MCF 10A (cell line): ENCODE results near the gene RXFP2. TPM values are rescaled to one million over a fixed set of nuclear protein-coding genes. Genes with fewer than 3 reads are reported as not detected.

ENCODE experiments used
- Bru-seq: library from RNA; stranded (reverse); fragments of 400-500 nt; gene quantifications from one replicate; lab custom pipeline; 2021; lab: Mats Ljungman, UMichigan
- BruChase-seq, 2 experiments: library from RNA; stranded (reverse); fragments of 400-500 nt; gene quantifications; one replicate each; lab custom pipeline; 2021; lab: Mats Ljungman, UMichigan
- BruUV-seq: library from RNA; stranded (reverse); fragments of 400-500 nt; replicated peaks from 2 replicates; lab custom pipeline; 2021; lab: Mats Ljungman, UMichigan
- CTCF ChIA-PET: fragments of 300-600 bp; sonication (Branson Sonifier 250); formaldehyde crosslinking; extraction: SDS; loops from one replicate; lab custom pipeline; 2021; ENCODE audit warnings: antibody characterized with exemption, inconsistent platforms; lab: Yijun Ruan, JAX
- POLR2A ChIA-PET: fragments of 300-600, 350-650 bp; sonication (Branson Sonifier 250); formaldehyde crosslinking; extraction: SDS; loops from one replicate; lab custom pipeline; 2020; ENCODE audit warnings: antibody characterized with exemption, inconsistent platforms; lab: Yijun Ruan, JAX
- DNase-seq: peaks from one replicate; pipeline ENCODE4 v3.0.0-alpha.2; 2018; ENCODE audit not compliant: unreplicated experiment
- H3K27ac Mint-ChIP-seq: one replicate; pipeline ENCODE4 v1.8.0; 2022; ENCODE audit warnings: mild to moderate bottlenecking, low read depth, mixed read lengths; ENCODE audit not compliant: unreplicated experiment
- H3K27me3 Mint-ChIP-seq: one replicate; pipeline ENCODE4 v1.8.0; 2022; ENCODE audit warnings: mixed read lengths; ENCODE audit not compliant: insufficient read depth, unreplicated experiment
- H3K36me3 Mint-ChIP-seq: one replicate; pipeline ENCODE4 v1.8.0; 2022; ENCODE audit warnings: mild to moderate bottlenecking, moderate library complexity, mixed read lengths; ENCODE audit not compliant: insufficient read depth, unreplicated experiment
- H3K4me1 Mint-ChIP-seq: one replicate; pipeline ENCODE4 v1.8.0; 2022; ENCODE audit warnings: mixed read lengths; ENCODE audit not compliant: insufficient read depth, unreplicated experiment
- H3K4me3 Mint-ChIP-seq: one replicate; pipeline ENCODE4 v1.8.0; 2022; ENCODE audit warnings: mild to moderate bottlenecking, moderate library complexity, mixed read lengths; ENCODE audit not compliant: unreplicated experiment
- H3K9me3 Mint-ChIP-seq: one replicate; pipeline ENCODE4 v1.8.0; 2022; ENCODE audit warnings: mixed read lengths; ENCODE audit not compliant: unreplicated experiment
- CTCF ChIP-seq: fragments of 200-600 bp; IDR thresholded peaks from one replicate; pipeline ENCODE4 v1.8.0; 2022; ENCODE audit warnings: antibody characterized with exemption, mild to moderate bottlenecking; ENCODE audit not compliant: unreplicated experiment
- intact Hi-C: fragments of 100-400 bp; cut with micrococcal nuclease; formaldehyde crosslinking; loops from 2 replicates; pipeline ENCODE4 v1.14.1; 2022
- long read RNA-seq: library from polyadenylated mRNA; stranded (forward); transcript quantifications from one replicate; pipeline ENCODE4 v2.0.0, GENCODE V29; 2022
- total RNA-seq: library from RNA; stranded (reverse); gene quantifications from 2 replicates; pipeline ENCODE4 v1.2.3, GENCODE V29; 2022

Gene RXFP2
- total RNA-seq = not detected in 2 replicates
- Bru-seq, nascent RNA = percentile 2 among the genes with signal in this experiment
- BruChase-seq, experiment 1, labeled RNA remaining after a 6-hour chase = not detected
- BruChase-seq, experiment 2, labeled RNA remaining after a 2-hour chase = not detected
- long read RNA-seq = 0 reads

GRCh38 chr13:31739226-31739625, at the start of gene RXFP2:
Gene RXFP2 (plus strand): TSS chr13:31739526. CDS start chr13:31739613, 87 bp downstream.
- DNase-seq = no peak
- no peak for TF ChIP-seq CTCF
- POLR2A ChIA-PET = no interaction called here
- intact Hi-C loops = no loop called here
- BruUV-seq = no TSS peak
- CTCF ChIA-PET = no interaction called here
- Mint-ChIP-seq H3K27ac (no peak within 1 kb of the TSS), H3K4me1 (peaks cover 5% of the 10 kb centered on the region), H3K27me3 (peaks cover 34% of the 10 kb centered on the region), H3K36me3 (no peaks in the 10 kb centered on the region), H3K9me3 (no peaks in the 10 kb centered on the region), H3K4me3 (no peak within 1 kb of the TSS)

GRCh38 chr13:31697290-31697689, 42.0 kb upstream of the RXFP2 start:
- TF ChIP-seq CTCF = no peak
- no peak overlapping the region for H3K27ac Mint-ChIP-seq
- POLR2A ChIA-PET = no interaction called here
- no peaks in the 10 kb centered on the region for H3K4me1 Mint-ChIP-seq
- H3K9me3 Mint-ChIP-seq = no peaks in the 10 kb centered on the region
- CTCF ChIA-PET = interaction anchor here (0.7 to 0.8 kb wide), 2 partner anchors 17 to 35 kb away, joined by 3 read pairs; no protein-coding TSS in a partner anchor
- H3K4me3 Mint-ChIP-seq = no peak overlapping the region
- intact Hi-C loops = no loop called here
- BruUV-seq = no TSS peak
- peak; percentile 6 for DNase-seq
- H3K27me3 Mint-ChIP-seq = peaks cover 39% of the 10 kb centered on the region
- H3K36me3 Mint-ChIP-seq = no peaks in the 10 kb centered on the region

- no peaks in the 10 kb centered on the region for H3K36me3 Mint-ChIP-seq
- intact Hi-C loops = no loop called here
- CTCF ChIA-PET = no interaction called here
- H3K27me3 Mint-ChIP-seq = peaks cover 35% of the 10 kb centered on the region
- TF ChIP-seq CTCF = no peak
- H3K4me1 Mint-ChIP-seq = no peaks in the 10 kb centered on the region
- POLR2A ChIA-PET = no interaction called here
- BruUV-seq = no TSS peak
- no peak overlapping the region for H3K4me3 Mint-ChIP-seq
- no peak overlapping the region for H3K27ac Mint-ChIP-seq
- DNase-seq = peak; percentile 11
- H3K9me3 Mint-ChIP-seq = no peaks in the 10 kb centered on the region
Observed at GRCh38 chr13:31699650-31700049, 39.7 kb upstream of the RXFP2 start.

GRCh38 chr13:31703780-31704179, 35.5 kb upstream of the RXFP2 start:
- intact Hi-C loops = no loop called here
- H3K9me3 Mint-ChIP-seq = no peaks in the 10 kb centered on the region
- peaks cover 64% of the 10 kb centered on the region for H3K27me3 Mint-ChIP-seq
- no peak overlapping the region for H3K4me3 Mint-ChIP-seq
- no peak overlapping the region for H3K27ac Mint-ChIP-seq
- DNase-seq = no peak
- ChIA-PET POLR2A (interaction anchor here (0.6 kb wide), 1 partner anchor 256 kb away, joined by 3 read pairs; no protein-coding TSS in a partner anchor), CTCF (no interaction called here)
- no peaks in the 10 kb centered on the region for H3K36me3 Mint-ChIP-seq
- no peak for TF ChIP-seq CTCF
- no peaks in the 10 kb centered on the region for H3K4me1 Mint-ChIP-seq
- no TSS peak for BruUV-seq
